ENCODE measurements around the gene TERF2IP. TPM values are rescaled to one million over a fixed set of nuclear protein-coding genes. Genes with fewer than 3 reads are reported as not detected.

TERF2IP gene
- total and polyA plus RNA-seq, 2 experiments from 2014 or later, result 12.0 to 18.0 TPM

GRCh38 chr16:75682308-75682707 is 34.7 kb downstream of the TERF2IP start:
- Mint-ChIP-seq H3K36me3 (ENCODE audit: low read depth) (peaks cover 29% of the 10 kb centered on the region), H3K27me3 (ENCODE audit: insufficient read depth, low read depth, poor library complexity) (peaks cover 7% of the 10 kb centered on the region), H3K27ac (no peak overlapping the region), H3K4me3 (no peak overlapping the region), H3K9me3 (peaks cover 72% of the 10 kb centered on the region), H3K4me1 (no peaks in the 10 kb centered on the region)
- Histone ChIP-seq H3K27me3 (ENCODE audit: insufficient read depth) (no peaks in the 10 kb centered on the region), H3K36me3 (ENCODE audit: insufficient read depth) (no peaks in the 10 kb centered on the region), H3K4me2 (no peak overlapping the region), H2AFZ (no peak overlapping the region), H3K4me1 (ENCODE audit: insufficient read depth) (no peaks in the 10 kb centered on the region), H3K79me2 (replicated peaks; ENCODE audit: insufficient read depth) (no peaks in the 10 kb centered on the region), H3K9me2 (ENCODE audit: insufficient read depth) (0 out of 2 replicates have a peak, but pooled peaks cover 3% of the 10 kb centered on the region), H3F3A (replicated peaks; ENCODE audit: low read depth) (no peaks in the 10 kb centered on the region), H3K4me3 (no peak overlapping the region), H4K20me1 (replicated peaks; ENCODE audit: insufficient read depth) (no peaks in the 10 kb centered on the region), H3K27ac (ENCODE audit: low read depth) (no peak overlapping the region)
- no peak for TF ChIP-seq ZNF331 (CRISPR knock-in tag; IDR thresholded peaks at IDR 0.05; ENCODE audit: low read depth)
- no peak for TF ChIP-seq EZH2phosphoT487 (IDR thresholded peaks at IDR 0.05; ENCODE audit: unreplicated experiment)
- TF ChIP-seq EZH2 (IDR thresholded peaks at IDR 0.05; ENCODE audit: low read depth, unreplicated experiment), result no peak
- no peak for TF ChIP-seq NANOG (IDR thresholded peaks at IDR 0.05; ENCODE audit: borderline replicate concordance)
- TF ChIP-seq ZNF462 (CRISPR knock-in tag; IDR thresholded peaks at IDR 0.05), result no peak
- TF ChIP-seq ETS1 (IDR thresholded peaks at IDR 0.05), result no peak
- no peak for TF ChIP-seq ZNF114 (CRISPR knock-in tag; IDR thresholded peaks at IDR 0.05)
- TF ChIP-seq JUNB (IDR thresholded peaks at IDR 0.05; ENCODE audit: unreplicated experiment), result no peak
- TF ChIP-seq STAT1 (IDR thresholded peaks at IDR 0.05; ENCODE audit: unreplicated experiment), result no peak
- TF ChIP-seq CTCF (conservative IDR thresholded peaks at IDR 0.05; ENCODE audit: low read depth in 2 of 2), result no peak
- no peak for TF ChIP-seq CREB1 (CRISPR knock-in tag; IDR thresholded peaks at IDR 0.05; ENCODE audit: low read depth)
- TF ChIP-seq REST (IDR thresholded peaks at IDR 0.05; ENCODE audit: unreplicated experiment), result no peak
- TF ChIP-seq POLR2AphosphoS5 (IDR thresholded peaks at IDR 0.05; ENCODE audit: low read depth), result no peak
- DNase-seq (ENCODE audit: low spot score) (no peak), ATAC-seq (no peak)
